GM12801 (cell line): Measurements from ENCODE around the gene LIM2.

Experiments used
- TF ChIP-seq, protein P1 (sequence below): IDR thresholded peaks from one replicate; pipeline ENCODE4 v1.5.1; 2011; ENCODE audit warnings: control low read depth; ENCODE audit not compliant: insufficient read length; ENCODE audit errors: extremely low read depth

The LIM2 gene

DNA sequence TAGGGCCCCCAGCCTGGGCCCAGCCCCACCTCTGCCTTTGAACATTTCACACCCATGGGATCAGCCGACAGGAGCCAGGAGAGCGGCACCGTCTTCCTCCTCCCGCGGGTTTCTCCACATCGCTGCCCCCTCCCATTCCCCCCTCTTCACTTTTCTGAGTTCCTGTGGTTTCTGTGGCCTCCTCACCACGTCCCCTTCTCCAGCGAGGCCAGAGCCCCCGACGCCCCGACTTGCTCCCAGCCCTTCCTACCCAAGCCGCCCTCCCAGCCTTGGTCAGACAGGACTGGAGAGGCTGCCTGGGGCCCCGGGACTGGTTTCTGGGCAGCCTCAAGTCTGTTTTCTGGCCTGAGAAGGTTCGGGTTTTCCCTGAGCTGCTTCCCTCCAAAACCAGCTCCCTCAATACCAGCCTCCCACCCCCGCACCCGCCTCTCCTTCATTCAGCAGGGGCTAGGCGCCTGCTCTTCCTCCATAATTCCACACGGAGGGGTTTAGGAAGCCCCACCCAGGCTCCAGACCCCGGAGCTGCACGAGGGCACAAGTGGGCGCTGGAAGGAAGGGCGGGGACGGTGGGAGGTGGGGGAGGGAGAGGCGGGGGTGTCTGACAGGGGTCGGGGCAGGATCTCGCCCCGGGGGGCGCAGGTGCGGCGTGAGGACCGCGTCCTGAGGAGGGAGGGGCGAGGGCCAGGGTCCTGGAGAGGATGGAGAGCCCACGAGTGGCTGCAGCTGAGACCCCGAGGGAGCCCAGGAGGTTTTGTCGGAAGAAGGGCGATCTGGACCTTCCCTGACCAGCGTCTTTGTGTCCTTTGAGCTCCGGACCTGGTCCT, 33.7 kb upstream of the LIM2 start:
- TF ChIP-seq, protein P1, sequence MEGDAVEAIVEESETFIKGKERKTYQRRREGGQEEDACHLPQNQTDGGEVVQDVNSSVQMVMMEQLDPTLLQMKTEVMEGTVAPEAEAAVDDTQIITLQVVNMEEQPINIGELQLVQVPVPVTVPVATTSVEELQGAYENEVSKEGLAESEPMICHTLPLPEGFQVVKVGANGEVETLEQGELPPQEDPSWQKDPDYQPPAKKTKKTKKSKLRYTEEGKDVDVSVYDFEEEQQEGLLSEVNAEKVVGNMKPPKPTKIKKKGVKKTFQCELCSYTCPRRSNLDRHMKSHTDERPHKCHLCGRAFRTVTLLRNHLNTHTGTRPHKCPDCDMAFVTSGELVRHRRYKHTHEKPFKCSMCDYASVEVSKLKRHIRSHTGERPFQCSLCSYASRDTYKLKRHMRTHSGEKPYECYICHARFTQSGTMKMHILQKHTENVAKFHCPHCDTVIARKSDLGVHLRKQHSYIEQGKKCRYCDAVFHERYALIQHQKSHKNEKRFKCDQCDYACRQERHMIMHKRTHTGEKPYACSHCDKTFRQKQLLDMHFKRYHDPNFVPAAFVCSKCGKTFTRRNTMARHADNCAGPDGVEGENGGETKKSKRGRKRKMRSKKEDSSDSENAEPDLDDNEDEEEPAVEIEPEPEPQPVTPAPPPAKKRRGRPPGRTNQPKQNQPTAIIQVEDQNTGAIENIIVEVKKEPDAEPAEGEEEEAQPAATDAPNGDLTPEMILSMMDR, result no peak

DNA sequence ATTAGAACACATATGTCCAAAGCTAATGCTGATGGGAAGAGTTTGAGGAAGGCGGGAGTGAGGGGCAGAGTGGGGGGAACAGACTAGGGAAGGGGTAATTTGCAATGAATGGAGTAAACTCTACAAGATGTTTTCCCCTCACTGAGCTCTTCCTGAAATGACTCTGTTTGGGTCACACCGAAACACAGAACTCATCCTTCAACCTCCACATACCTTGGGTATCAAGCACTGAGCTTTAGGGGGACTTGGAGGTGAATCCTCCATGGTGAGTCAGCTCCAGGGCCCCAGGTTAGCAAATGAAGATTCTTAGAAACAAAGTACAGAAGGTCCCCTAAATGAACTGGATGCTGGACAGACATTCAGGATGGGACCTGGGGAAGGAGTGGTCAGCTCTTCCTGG, 30.9 kb upstream of the LIM2 start:
- TF ChIP-seq, protein P1, result no peak

DNA sequence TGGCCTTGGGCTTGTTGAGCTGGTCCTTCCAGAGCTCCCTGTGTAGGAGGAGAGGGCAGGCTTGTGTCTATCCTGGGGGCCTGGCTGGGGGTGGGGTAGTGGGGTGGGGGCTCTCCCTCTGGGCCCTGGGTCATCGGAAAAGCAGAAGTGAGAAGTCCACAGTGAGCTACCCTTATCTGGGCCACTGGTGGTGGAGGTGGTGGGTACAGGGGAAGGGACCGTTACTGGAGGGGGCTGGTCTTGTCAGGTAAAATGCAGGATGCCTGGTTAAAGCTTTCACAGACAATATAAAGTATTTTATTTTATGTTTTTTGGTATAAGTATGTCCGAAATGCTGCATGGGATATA, 30.0 kb upstream of the LIM2 start:
- TF ChIP-seq, protein P1, result no peak

DNA sequence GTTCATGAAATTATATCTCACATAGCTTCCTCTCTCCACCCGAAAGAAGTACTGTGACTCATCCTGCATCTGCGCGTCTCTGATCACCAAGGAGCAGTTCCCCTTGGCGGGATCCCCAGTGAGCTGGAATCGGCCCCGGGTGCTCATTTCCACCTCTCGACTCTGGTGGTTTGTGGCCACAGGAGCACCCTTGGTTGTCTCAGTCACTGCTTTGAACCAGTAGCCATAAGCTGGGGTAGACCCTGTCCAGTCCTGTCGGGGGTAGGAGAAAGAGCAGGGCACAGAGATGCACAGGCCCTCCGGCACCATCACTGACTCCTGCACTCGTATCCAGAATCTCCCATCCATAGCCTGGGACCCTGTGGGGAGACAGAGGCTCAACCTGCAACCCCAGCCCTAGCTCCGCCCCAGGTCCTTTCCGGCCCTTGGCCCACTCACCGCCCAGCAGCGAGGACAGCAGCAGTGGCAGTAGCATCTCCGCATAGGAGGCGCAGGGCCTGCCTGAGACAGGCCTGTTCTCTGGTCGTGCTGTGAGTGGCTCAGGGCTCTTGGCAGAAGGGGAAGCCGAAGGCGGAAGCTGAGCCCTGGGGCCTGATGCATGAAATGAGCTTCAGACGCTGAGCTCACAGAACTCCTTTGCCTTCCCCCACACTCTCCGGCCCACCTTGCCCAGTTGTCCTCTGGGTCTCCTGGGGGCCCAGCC, 29.5 kb upstream of the LIM2 start, which contains the start of gene SIGLEC10:
Gene SIGLEC10 (minus strand): TSS at position 536 of the 703 bp plus-strand sequence. CDS start 61 bp downstream, at position 475.
- TF ChIP-seq, protein P1, result no peak

DNA sequence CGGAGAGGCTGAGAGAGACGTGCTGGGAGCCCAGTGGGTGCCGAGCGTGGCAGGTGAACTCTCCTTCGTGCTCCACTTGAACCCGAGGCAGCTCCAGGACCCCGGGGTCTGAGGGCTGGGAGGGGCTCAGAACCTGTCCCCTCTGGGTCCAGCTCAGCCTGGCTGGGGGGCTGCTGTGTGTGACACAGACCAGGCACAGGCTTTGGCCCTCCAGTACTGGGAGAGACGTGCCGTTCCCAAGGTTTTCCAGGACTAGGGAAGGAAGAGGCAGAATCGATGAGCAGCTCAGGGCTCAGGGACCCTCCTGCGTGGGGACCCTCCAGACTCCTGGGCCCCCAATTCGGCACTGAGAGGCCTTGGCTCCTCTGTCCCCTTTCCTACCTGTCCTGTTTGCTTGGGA, 27.4 kb upstream of the LIM2 start:
- TF ChIP-seq, protein P1, result no peak

DNA sequence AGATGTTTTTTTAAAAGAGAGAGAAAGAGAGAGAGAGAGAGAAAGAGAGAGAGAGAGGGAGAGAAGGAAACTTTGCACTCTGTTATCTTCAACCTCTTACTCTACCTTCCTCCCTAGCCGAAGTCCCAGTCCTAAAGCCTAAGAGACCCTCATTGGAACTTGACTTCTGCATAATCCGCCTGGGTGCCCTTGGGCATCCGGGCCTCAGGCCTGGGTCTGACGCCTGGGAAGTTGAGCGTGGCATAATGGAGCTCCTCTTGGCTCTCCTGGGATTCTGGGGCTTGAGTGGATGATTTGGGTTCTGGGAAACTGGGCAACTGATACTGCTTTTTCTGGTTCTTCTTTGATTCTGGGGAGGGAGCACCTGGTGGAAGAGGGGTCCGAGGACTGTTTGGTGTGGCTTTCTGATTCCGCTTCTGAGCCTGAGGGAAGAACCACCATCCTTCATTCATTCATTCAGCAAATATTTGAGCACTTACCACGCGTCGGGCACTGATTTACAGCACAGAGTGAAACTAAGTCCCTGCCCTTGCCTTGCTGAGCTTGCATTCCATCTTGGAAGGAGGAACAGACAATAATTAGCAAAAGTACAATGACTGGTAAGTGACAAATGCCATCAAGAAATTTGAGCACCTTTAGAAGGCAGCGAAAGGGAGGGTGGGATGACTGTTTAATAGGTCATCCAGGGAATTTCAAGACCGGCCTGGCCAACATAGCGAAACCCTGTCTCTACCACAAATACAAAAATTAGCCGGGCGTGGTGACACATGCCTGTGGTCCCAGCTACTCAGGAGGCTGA, 23.4 kb upstream of the LIM2 start:
- TF ChIP-seq, protein P1, result no peak

DNA sequence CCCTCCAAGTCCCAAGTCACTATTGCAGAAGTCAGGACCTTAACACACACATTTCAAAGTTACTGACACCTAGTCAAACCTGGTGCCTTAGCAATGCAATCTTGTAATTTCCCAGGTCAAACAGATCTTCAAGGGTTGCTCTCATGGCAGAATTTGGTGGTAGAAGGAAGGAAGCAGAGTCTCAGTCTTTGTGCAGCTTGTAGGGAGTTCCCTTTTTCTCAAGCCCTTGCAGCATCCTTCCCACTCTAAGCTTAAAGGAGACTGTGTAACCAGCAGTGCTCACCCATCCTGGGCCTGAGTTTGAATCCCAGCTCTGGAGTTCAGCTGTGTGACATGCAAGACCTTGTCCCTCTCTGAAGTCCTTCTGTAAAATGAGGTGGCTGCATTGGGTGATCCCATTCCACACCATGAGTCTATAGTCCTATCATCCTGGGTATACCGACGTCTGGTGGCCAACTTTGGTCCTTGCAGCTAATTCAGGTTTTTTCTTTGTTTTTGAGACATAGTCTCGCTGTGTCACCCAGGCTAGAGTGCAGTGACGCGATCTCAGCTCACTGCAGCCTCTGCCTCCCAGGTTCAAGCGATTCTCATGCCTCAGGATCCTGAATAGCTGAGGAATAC, 19.8 kb upstream of the LIM2 start:
- TF ChIP-seq, protein P1, result no peak
